Thymus (tissue), 11 donors: ENCODE measurements around the gene SUSD3. TPM values are rescaled to one million over a fixed set of nuclear protein-coding genes. Genes with fewer than 3 reads are reported as not detected.

Experiments
- DNase-seq, 9 donors: peaks; one replicate each; pipeline ENCODE4 v3.0.0-alpha.2; 2013; ENCODE audit warnings: low spot score in 9 of 9, low read depth in 6 of 9, missing footprints in 1 of 9
- H3K27ac ChIP-seq, 2 donors: one replicate each; pipeline ENCODE4 v1.5.1; 2013; ENCODE audit warnings: control low read depth in 1 of 2, low read depth in 1 of 2, low read length in 1 of 2, mild to moderate bottlenecking in 1 of 2, moderate library complexity in 1 of 2
- H3K27me3 ChIP-seq, 2 donors: one replicate each; pipeline ENCODE4 v1.5.1; 2013; ENCODE audit warnings: low read length in 1 of 2; ENCODE audit not compliant: control insufficient read depth in 2 of 2, insufficient read depth in 1 of 2
- H3K36me3 ChIP-seq, 2 donors: one replicate each; pipeline ENCODE4 v1.5.1; 2013; ENCODE audit warnings: low read length in 1 of 2, mild to moderate bottlenecking in 1 of 2, moderate library complexity in 1 of 2; ENCODE audit not compliant: control insufficient read depth in 2 of 2, insufficient read depth in 2 of 2
- H3K4me1 ChIP-seq, 2 donors: one replicate each; pipeline ENCODE4 v1.5.1; 2013; ENCODE audit warnings: low read length in 2 of 2; ENCODE audit not compliant: control insufficient read depth in 2 of 2, insufficient read depth in 2 of 2
- H3K4me3 ChIP-seq, 2 donors: one replicate each; pipeline ENCODE4 v1.5.1; 2013; ENCODE audit warnings: low read length in 2 of 2, control low read depth in 1 of 2, mild to moderate bottlenecking in 1 of 2
- H3K9me3 ChIP-seq, 2 donors: one replicate each; pipeline ENCODE4 v1.5.1; 2013; ENCODE audit warnings: low read length in 1 of 2, mild to moderate bottlenecking in 1 of 2; ENCODE audit not compliant: control insufficient read depth in 2 of 2, insufficient read depth in 1 of 2
- whole genome bisulfite sequencing: extraction: QIAGEN DNeasy Blood & Tissue Kit; methylation state at CpG from one replicate; pipeline ENCODE4 v1.1.7; 2013; 5-methylcytosine and 5-hydroxymethylcytosine counted together
- polyA plus RNA-seq: library from polyadenylated mRNA; stranded (reverse); fragments of 200-250 nt; gene quantifications from one replicate; pipeline ENCODE4 v1.2.3, GENCODE V29; 2013
- total RNA-seq: library from RNA; stranded (reverse); fragments of 120-200 nt; gene quantifications from one replicate; pipeline ENCODE4 v1.2.4, GENCODE V29; 2013
- donor health status: healthy.

Gene SUSD3
- total and polyA plus RNA-seq, 2 donors: 31.0 to 43.8 TPM

- Histone ChIP-seq H3K27ac (no peak overlapping the region), H3K4me3 (no peak overlapping the region), H3K9me3 (no peaks in the 10 kb centered on the region), H3K4me1 (peaks cover 12 to 34% of the 10 kb centered on the region in 2 donors), H3K27me3 (no peaks in the 10 kb centered on the region), H3K36me3 (peaks cover 4 to 6% of the 10 kb centered on the region in 2 donors)
- no peak for DNase-seq
- WGBS: 77% methylated on average over 3 of the region's 3 CpGs
Observed at GRCh38 chr9:93091453-93092081, 33.1 kb downstream of the SUSD3 start.

GRCh38 chr9:93092251-93092991 lies 33.9 kb downstream of the SUSD3 start:
- DNase-seq: no peak
- Histone ChIP-seq H3K27ac (peak overlapping the region in 1 of 2 donors; percentile 95), H3K4me1 (peaks cover 19 to 43% of the 10 kb centered on the region in 2 donors)

GRCh38 chr9:93093127-93093876 lies 34.8 kb downstream of the SUSD3 start:
- H3K36me3 ChIP-seq: no peaks in the 10 kb centered on the region
- no peaks in the 10 kb centered on the region for H3K9me3 ChIP-seq
- DNase-seq: peak in 1 of 9 donors; percentile 38
- H3K4me1 ChIP-seq: peaks cover 23 to 52% of the 10 kb centered on the region in 2 donors
- WGBS: 40% methylated on average over 11 of the region's 11 CpGs
- peak overlapping the region in 1 of 2 donors; percentile 95 for H3K27ac ChIP-seq
- no peak overlapping the region for H3K4me3 ChIP-seq
- no peaks in the 10 kb centered on the region for H3K27me3 ChIP-seq

More at GRCh38 chr9:93092251-93092991, 33.9 kb downstream of the SUSD3 start:
- Histone ChIP-seq H3K9me3 (no peaks in the 10 kb centered on the region), H3K27me3 (no peaks in the 10 kb centered on the region), H3K4me3 (no peak overlapping the region), H3K36me3 (peaks cover 0 to 3% of the 10 kb centered on the region in 2 donors)
- 94% methylated on average over 7 of the region's 7 CpGs for WGBS

GRCh38 chr9:93093877-93094657 lies 35.6 kb downstream of the SUSD3 start:
- 76% methylated on average over 7 of the region's 7 CpGs for WGBS
- H3K27ac ChIP-seq: peak overlapping the region; percentile 95
- H3K4me1 ChIP-seq: peaks cover 26 to 58% of the 10 kb centered on the region in 2 donors
- DNase-seq: no peak
- H3K4me3 ChIP-seq: no peak overlapping the region
- no peaks in the 10 kb centered on the region for H3K9me3 ChIP-seq
- H3K36me3 ChIP-seq: no peaks in the 10 kb centered on the region
- no peaks in the 10 kb centered on the region for H3K27me3 ChIP-seq

GRCh38 chr9:93094658-93095204 lies 36.2 kb downstream of the SUSD3 start:
- 55% methylated on average over 11 of the region's 11 CpGs for WGBS
- H3K4me3 ChIP-seq: peak overlapping the region; percentile 57 to 62
- H3K4me1 ChIP-seq: peaks cover 26 to 64% of the 10 kb centered on the region in 2 donors
- H3K36me3 ChIP-seq: no peaks in the 10 kb centered on the region
- H3K9me3 ChIP-seq: no peaks in the 10 kb centered on the region
- peak overlapping the region; percentile 95 for H3K27ac ChIP-seq
- DNase-seq: peak in 2 of 9 donors; percentile 31 to 63
- no peaks in the 10 kb centered on the region for H3K27me3 ChIP-seq

- DNase-seq: peak; percentile 94 to 100 (median 99)
- Histone ChIP-seq H3K27me3 (no peaks in the 10 kb centered on the region), H3K36me3 (no peaks in the 10 kb centered on the region), H3K9me3 (no peaks in the 10 kb centered on the region), H3K27ac (peak overlapping the region; percentile 95), H3K4me1 (peaks cover 29 to 71% of the 10 kb centered on the region in 2 donors), H3K4me3 (peak overlapping the region; percentile 57 to 77)
- WGBS: 5% methylated on average over 95 of the region's 95 CpGs
Observed at GRCh38 chr9:93095205-93096130, 37.0 kb downstream of the SUSD3 start.

- Histone ChIP-seq H3K9me3 (no peaks in the 10 kb centered on the region), H3K27ac (peak within 1 kb of the TSS; percentile 95), H3K4me3 (peak within 1 kb of the TSS; percentile 61 to 77), H3K36me3 (no peaks in the 10 kb centered on the region), H3K27me3 (no peaks in the 10 kb centered on the region), H3K4me1 (peaks cover 29 to 71% of the 10 kb centered on the region in 2 donors)
- WGBS: under 1% methylated on average over 65 of the region's 65 CpGs
- DNase-seq: peak in 2 of 9 donors; percentile 48 to 59
Observed at GRCh38 chr9:93096131-93096802, 37.8 kb downstream of the SUSD3 start, which contains the start of gene CARD19. CARD19 (plus strand) TSS chr9:93096217; CDS start chr9:93096346, 129 bp downstream.
